ENCODE data around the gene MRPS30.

- TF ChIP-seq, protein P1, sequence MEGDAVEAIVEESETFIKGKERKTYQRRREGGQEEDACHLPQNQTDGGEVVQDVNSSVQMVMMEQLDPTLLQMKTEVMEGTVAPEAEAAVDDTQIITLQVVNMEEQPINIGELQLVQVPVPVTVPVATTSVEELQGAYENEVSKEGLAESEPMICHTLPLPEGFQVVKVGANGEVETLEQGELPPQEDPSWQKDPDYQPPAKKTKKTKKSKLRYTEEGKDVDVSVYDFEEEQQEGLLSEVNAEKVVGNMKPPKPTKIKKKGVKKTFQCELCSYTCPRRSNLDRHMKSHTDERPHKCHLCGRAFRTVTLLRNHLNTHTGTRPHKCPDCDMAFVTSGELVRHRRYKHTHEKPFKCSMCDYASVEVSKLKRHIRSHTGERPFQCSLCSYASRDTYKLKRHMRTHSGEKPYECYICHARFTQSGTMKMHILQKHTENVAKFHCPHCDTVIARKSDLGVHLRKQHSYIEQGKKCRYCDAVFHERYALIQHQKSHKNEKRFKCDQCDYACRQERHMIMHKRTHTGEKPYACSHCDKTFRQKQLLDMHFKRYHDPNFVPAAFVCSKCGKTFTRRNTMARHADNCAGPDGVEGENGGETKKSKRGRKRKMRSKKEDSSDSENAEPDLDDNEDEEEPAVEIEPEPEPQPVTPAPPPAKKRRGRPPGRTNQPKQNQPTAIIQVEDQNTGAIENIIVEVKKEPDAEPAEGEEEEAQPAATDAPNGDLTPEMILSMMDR (IDR thresholded peaks at IDR 0.05), result no peak
- TF ChIP-seq POLR2A (IDR thresholded peaks at IDR 0.05), result no peak
These were observed 51.5 kb downstream of the MRPS30 start for GRCh38 chr5:44860267-44860666.
